Central memory CD4-positive, alpha-beta T cell (primary cell): ENCODE measurements around the gene COL28A1.
"Not testable (repeated sequence)": the region's sequence is repeated elsewhere in the genome, so short reads cannot be mapped to it uniquely, and the experiment has no call there.

Source experiments
- DNase-seq: peaks from one replicate; pipeline ENCODE4 v3.0.0; 2022

COL28A1 gene

DNA sequence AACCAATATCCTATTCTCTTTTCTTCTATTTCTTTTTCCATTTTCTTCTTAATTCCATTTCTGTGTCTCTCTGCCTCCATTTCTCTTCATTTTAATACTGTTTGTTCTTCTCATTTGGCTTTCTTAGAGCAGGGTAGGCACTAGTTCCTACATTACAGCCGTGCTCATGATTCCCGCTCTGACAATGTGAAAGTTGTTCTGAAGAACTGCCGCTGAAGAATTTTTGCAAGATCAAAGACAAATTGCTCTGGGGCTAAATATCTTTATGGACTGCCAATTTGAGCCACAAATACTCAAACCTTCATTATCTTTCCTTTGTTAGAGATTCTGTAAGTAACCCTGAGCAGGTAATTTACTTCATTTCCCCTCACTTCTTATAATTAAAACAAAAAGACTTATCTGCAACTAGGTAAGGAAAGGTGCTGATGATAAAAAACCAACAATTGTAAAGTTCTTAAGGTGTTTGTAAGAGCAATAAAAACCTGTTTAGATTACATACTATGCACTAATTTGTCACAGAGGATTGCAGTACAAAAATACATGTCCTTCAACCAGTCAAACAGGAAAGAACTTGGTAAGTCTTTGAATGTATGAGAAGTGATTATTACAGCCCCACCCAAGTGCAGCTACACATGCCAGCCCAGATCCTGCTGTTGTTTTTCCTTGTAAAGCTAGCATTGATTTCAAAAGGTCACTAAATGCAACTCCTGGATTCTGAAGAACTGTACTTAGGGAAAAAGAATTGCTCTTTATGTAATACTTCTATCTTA lies 127.5 kb downstream of the COL28A1 start:
- no peak for DNase-seq

DNA sequence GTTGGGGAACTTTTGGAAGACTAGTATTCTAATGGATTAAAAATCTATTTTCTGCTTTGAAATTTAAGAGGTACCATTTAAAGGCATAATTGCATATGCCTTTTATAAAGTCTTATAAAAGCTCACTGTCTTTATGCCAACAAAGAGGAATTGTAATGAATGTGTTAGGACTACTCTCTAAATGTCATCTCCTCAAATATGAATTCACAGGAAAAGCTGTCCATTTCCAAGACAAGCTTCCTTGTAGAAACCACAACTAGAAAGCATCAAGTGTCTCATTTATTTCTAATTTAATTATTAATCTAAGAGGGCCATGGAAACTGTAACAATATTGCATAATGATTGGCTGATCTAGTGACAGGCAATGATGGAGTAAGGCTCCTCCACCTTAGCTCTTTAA lies 130.2 kb downstream of the COL28A1 start:
- no peak for DNase-seq

DNA sequence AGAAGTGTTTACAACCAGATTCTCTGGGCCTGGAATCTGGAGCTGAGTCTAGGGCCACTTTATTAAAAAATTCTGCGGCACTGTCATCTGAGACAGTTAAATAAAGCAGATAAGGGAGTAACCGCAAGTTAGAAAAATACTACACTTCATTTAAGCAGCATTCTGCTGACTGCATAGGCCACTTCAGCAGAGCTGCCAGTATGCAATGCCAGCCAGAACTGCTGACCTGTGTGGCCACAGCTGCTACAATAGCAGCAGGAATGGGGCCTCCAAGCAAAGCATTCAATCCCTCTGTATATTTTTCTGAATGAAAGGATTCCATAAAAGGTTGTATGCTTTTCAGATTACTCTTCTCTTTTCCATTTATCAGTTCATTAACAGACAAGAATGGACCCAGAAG lies 136.0 kb downstream of the COL28A1 start:
- no peak for DNase-seq

DNA sequence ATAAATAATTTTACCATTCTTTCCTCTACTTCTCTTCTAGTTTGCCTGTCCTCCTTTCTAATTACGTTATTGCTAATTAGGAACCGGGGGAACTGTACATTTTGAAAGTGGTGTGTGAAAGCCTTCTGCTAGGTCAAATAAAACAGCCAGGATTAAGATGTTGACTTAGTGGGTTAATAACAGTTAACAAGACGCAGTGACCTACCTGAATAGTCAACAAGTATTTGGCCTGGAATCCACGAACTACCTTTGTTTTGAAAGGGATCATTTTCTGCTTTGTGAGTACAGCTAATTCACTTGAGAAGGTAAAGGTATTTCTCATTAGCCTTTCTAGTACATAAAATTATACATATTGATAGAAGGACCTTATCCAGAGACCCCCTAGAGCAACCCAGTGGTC lies 139.9 kb downstream of the COL28A1 start:
- no peak for DNase-seq

DNA sequence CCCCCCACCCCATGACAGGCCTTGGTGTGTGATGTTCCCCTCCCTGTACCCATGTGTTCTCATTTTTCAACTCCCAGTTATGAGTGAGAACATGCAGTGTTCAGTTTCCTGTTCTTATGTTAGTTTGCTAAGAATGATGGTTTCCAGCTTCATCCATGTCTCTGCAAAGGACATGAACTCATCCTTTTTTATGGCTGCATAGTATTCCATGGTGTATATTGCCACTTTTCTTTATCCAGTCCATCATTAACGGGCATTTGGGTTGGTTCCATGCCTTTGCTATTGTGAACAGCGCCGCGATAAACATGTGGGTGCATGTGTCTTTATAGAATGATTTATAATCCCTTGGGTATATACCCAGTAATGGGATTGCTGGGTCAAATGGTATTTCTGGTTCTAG lies 147.5 kb downstream of the COL28A1 start:
- DNase-seq = not testable (repeated sequence)

DNA sequence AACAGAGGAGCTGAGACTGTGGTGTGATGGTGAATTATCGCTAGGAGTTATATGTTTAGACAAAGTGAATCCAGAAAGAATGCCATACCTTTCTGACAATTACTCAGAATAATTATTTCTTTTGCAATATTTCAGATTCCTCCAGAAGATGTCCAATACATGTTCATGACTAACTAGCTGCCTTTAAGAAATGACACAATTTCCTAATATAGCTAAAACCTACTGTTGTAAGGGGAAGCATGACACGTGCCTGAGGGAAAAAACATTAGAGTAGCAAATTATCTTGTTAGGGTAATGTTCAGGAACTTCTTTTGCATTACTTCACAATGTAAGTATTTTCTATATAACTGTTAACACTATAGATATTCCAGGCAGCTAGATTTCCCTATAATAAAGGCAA lies 150.3 kb downstream of the COL28A1 start:
- no peak for DNase-seq

DNA sequence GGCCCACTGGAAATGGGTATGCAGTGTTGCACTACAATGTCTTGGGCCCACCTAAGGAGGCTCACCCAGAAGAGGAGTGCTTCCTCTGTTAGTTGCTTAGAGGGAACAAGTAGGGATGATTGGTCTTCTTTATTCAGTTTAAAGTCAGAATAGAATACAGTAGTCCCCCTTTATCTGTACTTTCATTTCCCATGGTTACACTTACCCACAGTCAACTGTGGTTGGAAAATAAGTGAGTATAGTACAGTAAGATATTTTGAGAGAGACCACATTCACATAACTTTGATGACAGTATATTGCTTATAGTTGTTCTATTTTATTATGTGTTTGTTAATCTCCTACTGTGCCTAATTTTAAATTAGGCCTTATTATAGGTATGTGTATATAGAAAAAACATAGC lies 151.4 kb downstream of the COL28A1 start:
- no peak for DNase-seq

DNA sequence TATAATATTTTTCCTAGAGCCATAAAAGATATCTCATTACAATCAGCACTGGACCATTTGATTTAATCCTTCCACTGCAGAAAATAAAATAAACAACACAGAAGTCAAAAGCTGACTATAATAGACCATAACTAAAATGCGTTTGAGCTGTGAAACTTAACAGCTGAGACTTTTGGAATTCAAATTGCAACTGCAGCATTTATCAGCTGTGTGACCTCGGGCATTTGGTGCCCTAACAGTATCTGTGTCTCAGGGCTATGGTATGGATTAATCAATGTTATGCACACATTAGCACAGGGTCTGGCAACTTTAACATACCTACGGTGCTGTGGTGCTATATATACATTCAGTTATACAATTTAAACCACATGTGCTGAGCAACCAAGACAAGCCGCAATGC lies 160.1 kb downstream of the COL28A1 start:
- DNase-seq = no peak

DNA sequence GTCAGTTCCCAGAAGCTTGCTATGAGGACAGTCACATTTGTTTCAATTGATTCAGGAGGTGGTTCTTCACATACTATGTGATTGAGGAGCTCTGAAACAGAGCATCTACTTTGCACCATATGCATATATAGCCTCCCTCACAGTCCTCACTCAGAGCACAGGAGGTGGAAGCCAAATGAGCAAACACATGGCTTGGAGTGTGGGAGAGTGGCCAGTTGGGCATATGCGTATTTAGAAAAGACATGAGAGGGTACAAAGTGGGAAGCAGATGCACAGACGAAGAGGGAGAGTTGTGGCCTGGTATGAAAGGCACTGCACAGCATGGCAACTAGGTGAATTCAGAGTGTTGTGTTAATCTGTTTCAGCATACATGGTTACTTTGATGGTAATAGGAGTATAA lies 165.6 kb downstream of the COL28A1 start:
- DNase-seq = no peak

DNA sequence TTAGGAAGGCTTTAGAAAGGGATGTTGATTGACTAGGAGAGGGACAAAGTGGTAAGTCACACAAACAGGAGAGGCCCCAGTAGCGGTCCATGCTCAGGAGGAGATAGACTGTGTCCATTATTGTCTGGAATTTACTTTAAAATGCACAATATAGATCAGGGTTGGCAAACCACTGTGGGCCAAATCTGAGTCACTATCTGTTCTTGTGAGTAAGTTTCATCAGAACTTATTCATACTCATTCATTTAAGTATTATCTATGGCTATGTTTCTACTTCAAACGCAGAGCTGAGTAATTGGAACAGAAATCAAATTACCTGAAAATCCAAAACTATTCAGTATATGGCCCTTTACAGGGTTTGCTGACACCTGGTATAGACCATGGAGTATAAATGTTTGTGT lies 166.5 kb downstream of the COL28A1 start:
- no peak for DNase-seq

DNA sequence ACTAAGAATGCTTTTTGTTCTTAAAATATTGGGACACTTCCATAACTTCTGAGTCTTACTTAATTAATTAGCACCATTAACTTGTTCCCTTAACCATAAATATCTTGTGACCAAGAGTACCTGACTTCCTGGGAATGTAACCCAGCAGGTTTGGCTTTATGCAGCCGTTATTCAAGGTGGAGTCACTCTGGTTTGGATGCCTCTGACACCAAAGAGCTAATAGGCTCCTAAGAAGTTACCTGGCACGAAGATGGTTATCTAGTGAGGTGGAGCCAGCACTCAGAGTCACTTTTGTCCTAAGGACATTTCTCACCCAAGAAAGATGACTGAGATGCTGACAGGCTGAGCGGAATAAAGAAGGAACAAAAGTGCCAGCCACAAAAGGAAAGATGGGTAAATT lies 181.0 kb downstream of the COL28A1 start:
- no peak for DNase-seq

DNA sequence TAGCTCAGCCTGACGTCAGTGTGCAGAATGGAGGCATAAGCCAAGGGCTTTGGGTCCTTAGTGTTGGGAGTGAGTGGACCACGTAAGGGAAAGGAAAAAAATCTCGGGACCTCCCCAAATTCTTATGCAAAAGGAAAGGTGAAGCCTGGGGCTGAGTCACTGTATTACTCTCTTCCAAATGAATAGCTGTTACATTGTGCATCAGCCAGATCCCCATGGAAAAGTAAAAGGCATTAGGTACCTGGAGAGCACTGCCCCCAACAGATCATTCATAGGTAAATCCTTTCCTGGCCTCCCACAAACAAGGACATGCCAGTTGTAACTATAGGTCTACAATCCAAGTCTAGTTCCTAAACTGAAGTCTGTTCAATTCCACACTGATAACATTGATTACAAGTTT lies 182.8 kb downstream of the COL28A1 start:
- DNase-seq = no peak

DNA sequence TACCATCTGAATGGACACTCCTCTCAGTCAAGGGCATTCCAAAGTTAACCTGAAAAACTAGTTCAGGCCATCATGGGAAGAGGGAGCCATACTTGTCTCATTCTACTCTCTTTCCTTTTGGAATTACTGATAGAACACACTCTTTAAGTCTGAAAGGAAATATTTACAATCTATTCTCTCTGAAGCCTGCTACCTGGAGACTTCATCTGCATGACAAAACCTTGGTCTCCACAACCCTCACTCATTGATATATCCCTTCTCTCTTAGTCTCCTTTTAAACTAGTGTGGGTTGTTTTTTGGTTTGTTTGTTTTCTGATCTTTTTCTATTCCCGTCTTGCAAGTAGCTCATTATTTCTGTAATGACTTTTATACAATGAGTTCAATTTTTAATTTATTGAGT lies 183.8 kb downstream of the COL28A1 start:
- no peak for DNase-seq

DNA sequence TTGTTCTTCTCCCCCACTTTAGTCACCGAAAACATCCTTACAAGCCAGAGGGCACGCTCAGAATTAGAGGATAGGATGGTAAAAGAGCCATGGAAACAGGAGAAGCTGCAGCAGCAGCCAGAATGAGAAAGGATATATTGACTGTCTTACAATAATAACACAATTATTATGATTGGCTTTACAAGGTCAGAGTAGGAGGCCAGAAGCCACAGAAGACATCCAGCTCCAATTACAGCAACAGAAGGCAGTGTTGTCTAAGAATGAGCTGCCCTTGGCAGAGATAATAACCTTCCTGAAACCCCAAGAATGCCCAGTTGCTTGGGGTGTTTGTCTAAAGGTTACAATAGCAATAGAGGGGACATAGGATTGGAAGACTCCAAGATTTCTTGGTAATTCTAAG lies 184.5 kb downstream of the COL28A1 start:
- DNase-seq = no peak

DNA sequence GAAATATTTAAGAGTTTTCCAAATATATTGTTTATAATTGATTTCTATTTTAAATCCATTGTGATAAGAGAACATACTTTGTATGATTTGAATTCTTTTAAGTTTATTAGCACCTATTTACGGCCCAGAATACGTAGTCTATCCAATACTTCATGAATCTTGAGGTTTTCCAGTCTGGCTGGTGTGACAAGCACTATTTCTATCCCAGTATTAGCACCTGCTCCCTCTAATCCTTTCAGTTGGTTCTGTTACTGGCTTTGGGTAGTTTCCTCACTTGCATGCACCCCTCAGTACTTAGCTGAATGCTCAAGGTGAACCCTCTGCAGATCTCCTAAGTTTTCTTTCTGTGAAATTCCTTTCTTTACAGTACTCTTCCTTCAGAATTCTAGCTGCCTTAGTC lies 186.5 kb downstream of the COL28A1 start:
- DNase-seq = no peak

DNA sequence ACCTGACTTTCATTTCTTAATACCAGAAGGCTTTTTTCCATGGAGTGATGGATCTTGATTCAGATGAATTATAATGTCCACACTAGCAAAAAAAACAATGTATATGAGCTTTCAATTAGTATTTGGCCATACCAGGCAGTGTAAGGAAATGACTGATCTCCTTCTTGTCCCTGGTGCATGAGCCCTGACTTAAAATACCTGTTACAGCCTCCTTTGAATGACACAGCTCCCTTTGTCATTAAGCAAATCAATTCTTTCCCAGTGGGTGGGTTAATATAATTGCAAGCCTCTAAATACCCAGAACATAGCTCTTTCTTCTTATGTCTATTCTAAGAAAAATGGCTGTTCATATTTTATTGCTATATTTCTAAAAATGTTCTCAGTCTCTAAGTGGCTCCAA lies 188.6 kb downstream of the COL28A1 start:
- no peak for DNase-seq

DNA sequence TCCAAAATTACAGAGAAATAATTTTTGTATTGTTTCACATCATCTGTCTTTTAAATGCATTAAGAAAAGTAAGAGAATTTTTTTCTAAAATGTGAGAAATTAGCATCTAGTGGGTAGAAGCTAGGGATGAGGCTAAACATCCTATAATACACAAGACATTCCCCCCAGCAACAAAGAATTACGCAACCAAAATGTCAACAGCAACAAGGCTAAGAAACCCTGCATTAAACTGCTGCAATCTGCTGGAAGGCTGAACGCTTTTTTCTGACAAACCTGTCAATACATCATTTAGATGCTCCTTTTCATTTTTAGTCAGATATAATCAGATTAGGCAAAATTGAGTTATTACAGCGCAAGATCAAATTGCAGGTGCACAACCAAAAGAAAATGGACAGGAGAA lies 191.1 kb downstream of the COL28A1 start:
- no peak for DNase-seq

DNA sequence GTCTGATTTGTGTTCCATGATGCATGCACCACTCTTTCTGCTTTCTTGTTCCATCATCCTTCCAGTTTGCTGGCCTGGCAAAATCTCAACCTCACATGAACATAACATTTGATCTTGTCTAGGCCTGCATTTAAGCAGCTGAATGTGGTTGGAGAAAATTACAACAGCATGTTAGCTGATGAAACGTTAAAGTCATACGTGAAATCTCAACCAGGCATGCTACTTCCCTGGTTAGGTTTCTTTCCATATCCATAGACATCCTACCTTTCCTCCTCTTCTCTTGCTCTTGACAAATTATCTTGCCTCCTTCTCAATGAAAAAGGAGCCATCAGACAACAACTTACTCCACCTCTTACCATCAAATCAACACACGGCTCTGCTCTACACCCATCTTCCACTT lies 199.8 kb downstream of the COL28A1 start:
- DNase-seq = no peak

DNA sequence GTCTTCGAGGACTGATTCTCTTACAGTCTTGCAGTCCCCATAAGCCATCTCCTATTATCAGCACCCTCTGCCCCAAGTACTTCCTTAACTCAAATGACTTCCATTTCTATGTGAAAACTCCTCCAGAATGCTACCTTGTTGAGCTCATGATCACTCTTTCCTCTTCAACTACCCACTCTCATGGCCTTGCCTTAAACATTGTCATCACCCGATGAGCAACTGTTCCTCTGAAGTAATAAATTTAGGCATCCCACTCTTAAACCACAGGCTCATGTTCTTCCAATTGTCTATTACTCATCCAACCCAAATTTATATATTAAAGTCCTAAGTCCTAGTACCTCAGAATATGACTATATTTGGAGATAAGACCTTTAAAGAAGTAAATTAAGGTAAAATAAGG lies 200.5 kb downstream of the COL28A1 start:
- DNase-seq = no peak

DNA sequence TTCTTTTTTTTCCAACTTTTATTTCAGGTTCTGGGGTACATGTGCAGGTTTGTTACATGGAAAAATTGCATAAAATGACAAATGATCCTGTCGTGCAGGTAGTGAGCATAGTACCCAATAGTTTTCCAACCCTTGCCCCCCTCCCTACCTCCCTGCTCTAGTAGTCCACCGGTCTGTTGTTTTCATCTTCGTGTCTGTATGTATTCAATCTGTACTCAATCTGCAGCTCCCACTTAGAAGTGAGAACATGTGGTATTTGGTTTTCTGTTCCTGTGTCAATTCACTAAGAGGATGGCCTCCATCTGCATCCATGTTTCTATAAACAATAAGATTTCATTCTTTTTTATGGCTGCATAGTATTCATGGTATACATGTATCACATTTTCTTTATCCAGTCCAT lies 202.1 kb downstream of the COL28A1 start:
- DNase-seq = no peak

DNA sequence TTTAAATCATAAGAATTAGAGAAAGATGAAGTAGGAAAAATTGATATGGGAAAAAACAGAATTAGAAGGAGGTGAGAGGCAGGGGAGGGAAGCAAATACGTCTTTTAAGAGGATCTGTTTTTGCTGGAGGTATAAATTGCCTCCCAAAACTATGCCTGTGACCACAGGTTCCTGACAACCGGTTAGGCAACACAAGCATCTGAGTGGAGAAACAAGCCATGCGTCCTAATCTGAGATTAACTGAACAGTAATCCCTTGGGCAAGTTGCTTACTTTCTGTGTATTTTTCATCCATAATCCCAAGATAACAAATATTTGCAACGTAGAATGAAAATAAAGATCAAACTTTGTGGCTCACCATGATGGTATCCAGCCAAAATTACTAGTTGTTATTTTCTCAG lies 204.2 kb downstream of the COL28A1 start:
- no peak for DNase-seq

DNA sequence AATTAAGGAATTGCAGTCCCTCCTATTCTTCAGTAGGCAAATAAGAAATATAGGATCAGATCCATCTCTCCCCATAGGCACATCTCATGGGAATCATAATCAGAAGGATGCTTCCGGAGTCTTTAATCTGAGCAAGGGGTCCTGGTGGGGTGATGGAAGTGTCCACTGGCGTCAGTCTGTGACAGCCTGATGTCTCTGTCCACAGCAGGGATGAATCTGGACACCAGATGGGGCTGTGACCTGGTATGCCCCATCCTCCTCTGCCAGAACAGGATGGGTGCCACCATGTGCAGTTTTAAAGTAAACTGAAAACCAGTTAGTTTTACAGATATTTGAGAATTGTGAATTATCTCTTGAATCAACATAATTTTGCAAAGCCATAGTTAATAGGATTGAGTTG lies 204.7 kb downstream of the COL28A1 start:
- no peak for DNase-seq

DNA sequence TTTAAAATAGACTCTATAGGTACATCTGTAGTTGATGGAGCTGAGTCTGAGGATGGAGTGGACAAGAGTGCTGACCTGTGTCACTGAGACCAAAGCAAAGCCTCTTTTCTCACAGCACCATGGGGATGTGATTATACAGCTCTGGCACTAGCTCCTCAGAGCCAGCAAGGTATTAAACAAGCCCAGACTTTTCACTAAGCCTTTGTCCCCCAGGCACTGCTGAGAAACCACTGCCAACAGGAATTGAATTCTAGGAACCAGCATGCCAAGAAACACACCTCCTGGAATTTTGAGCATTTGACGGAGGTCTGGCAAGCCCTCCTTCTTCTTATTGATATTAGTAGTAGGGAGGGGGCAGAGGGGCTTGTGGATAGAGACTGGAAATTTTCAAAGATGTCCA lies 206.3 kb downstream of the COL28A1 start:
- no peak for DNase-seq

DNA sequence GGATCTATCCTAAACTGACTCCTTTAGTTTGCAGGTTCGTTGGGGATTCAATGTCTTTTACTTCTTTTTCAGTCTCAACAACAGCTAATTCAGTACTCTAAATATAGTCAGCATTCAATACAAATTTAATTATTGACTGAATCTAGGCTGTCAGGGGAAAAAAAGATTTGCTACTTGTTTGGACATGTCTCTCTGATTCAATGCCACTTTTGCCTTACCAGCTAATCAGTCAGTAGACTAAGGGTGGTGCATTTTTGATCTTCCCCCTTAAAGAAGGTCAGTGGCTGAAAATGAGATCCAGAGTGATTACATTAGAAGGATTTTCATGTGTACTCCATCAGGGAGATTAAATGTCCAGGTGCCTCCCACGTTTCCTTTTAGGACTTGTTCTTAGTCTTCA lies 208.2 kb downstream of the COL28A1 start:
- DNase-seq = no peak

DNA sequence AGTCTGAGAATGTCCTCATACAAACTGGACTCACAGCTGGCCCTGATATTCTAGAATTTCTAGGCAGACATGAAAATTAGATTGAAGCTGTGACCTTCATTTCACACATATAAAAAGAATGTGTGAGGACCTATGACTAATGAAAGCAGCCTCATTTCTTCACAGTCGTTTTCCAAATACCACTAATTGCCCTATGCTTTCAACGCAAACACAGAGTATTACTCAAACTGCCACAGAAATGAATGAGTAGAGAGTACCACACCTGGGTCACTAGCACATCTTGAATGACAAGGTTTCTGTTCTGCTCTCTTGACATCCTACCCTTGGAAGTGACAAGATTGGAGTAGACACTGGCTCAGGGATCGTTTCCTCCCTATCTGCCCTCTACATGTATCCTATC lies 211.0 kb downstream of the COL28A1 start:
- no peak for DNase-seq

DNA sequence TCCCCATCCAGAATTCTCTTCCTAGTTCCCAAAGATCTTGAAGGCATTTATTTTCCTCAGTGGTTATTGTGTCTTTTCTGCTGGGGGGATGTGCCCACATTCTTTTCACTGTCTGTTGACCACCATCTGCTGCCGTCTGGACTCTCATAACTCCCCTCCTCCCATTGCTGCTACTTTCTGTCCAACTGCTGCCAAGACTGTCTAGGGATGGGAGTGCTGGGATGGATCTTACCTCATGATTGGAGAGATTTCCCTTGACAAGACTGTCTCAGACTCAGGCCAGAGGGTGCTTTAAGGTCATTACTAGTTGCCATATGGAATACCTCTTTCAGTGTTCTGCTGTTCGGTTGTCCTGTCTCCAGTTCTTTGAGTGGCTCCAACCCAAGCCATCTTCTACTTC lies 211.8 kb downstream of the COL28A1 start:
- DNase-seq = no peak
